Neuronal stem cell (in vitro differentiated cells): ENCODE measurements around the gene SEMA6A.

ENCODE experiments used
- DNase-seq: peaks from one replicate; pipeline ENCODE4 v3.0.0-alpha.2; 2013; ENCODE audit warnings: low spot score
- H2AFZ ChIP-seq: one replicate; pipeline ENCODE4 v1.6.1; 2013; ENCODE audit warnings: mild to moderate bottlenecking, low read length, inconsistent platforms
- H2AK5ac ChIP-seq: 2 replicates; pipeline ENCODE4 v1.6.1; 2013; ENCODE audit warnings: low read depth, mild to moderate bottlenecking, inconsistent platforms, low read length, moderate library complexity, mixed read lengths
- H2BK120ac ChIP-seq: 2 replicates; pipeline ENCODE4 v1.6.1; 2013; ENCODE audit warnings: low read depth, mild to moderate bottlenecking, inconsistent platforms, low read length, moderate library complexity, mixed read lengths
- H2BK12ac ChIP-seq: one replicate; pipeline ENCODE4 v1.6.1; 2013; ENCODE audit warnings: low read length, inconsistent platforms
- H2BK15ac ChIP-seq: 2 replicates; pipeline ENCODE4 v1.6.1; 2013; ENCODE audit warnings: mild to moderate bottlenecking, low read length, inconsistent platforms, mixed read lengths
- H2BK5ac ChIP-seq: one replicate; pipeline ENCODE4 v1.6.1; 2013; ENCODE audit warnings: inconsistent platforms, mild to moderate bottlenecking, low read length, moderate library complexity
- H3K14ac ChIP-seq: one replicate; pipeline ENCODE4 v1.6.1; 2013; ENCODE audit warnings: low read length, inconsistent platforms
- H3K18ac ChIP-seq: 2 replicates; pipeline ENCODE4 v1.6.1; 2013; ENCODE audit warnings: low read length, inconsistent platforms
- H3K23ac ChIP-seq: 2 replicates; pipeline ENCODE4 v1.6.1; 2013; ENCODE audit warnings: low read depth, mild to moderate bottlenecking, mixed read lengths, low read length, inconsistent platforms; ENCODE audit not compliant: poor library complexity
- H3K27ac ChIP-seq: replicated peaks from 3 replicates; pipeline ENCODE4 v1.5.1; 2013; ENCODE audit warnings: low read length, inconsistent platforms
- H3K27me3 ChIP-seq, 3 experiments: 2 replicates each; pipeline ENCODE4 v1.6.1; 2013; ENCODE audit warnings: low read length in 3 of 3, mild to moderate bottlenecking in 2 of 3, inconsistent platforms in 1 of 3, low read depth in 1 of 3, mixed read lengths in 1 of 3, moderate library complexity in 1 of 3; ENCODE audit not compliant: control insufficient read depth in 3 of 3, insufficient read depth in 3 of 3
- H3K36me3 ChIP-seq, 2 donors: replicated peaks in 1 of 2; 2 replicates each; pipeline ENCODE4 v1.6.1; 2013; ENCODE audit warnings: low read length in 2 of 2; ENCODE audit not compliant: control insufficient read depth in 2 of 2, insufficient read depth in 2 of 2
- H3K4ac ChIP-seq: 2 replicates; pipeline ENCODE4 v1.6.1; 2013; ENCODE audit warnings: inconsistent platforms, mild to moderate bottlenecking, low read length, moderate library complexity
- H3K4me1 ChIP-seq, 2 donors: 1 replicate in 1 of 2; 2 replicates in 1 of 2; pipeline ENCODE4 v1.6.1; 2013; ENCODE audit warnings: low read length in 2 of 2, low read depth in 1 of 2; ENCODE audit not compliant: control insufficient read depth in 2 of 2, insufficient read depth in 1 of 2
- H3K4me2 ChIP-seq: one replicate; pipeline ENCODE4 v1.6.1; 2013; ENCODE audit warnings: mild to moderate bottlenecking, low read length, inconsistent platforms; ENCODE audit not compliant: insufficient read depth, poor library complexity, severe bottlenecking
- H3K4me3 ChIP-seq, 2 donors: 2 replicates each; pipeline ENCODE4 v1.5.1; 2013; ENCODE audit warnings: low read length in 2 of 2, mild to moderate bottlenecking in 2 of 2, inconsistent platforms in 1 of 2, moderate library complexity in 1 of 2
- H3K79me1 ChIP-seq: one replicate; pipeline ENCODE4 v1.6.1; 2013; ENCODE audit warnings: low read depth, mild to moderate bottlenecking, inconsistent platforms, low read length, moderate library complexity
- H3K9ac ChIP-seq: one replicate; pipeline ENCODE4 v1.6.1; 2013; ENCODE audit warnings: mild to moderate bottlenecking, low read depth, low read length, inconsistent platforms; ENCODE audit not compliant: poor library complexity
- H3K9me3 ChIP-seq, 2 donors: replicated peaks in 1 of 2; 2 replicates each; pipeline versions ENCODE3 to v1.6.1; 2013; ENCODE audit warnings: low read length in 2 of 2, mild to moderate bottlenecking in 2 of 2, inconsistent platforms in 1 of 2, low read depth in 1 of 2, mixed read lengths in 1 of 2, moderate library complexity in 1 of 2; ENCODE audit not compliant: control insufficient read depth in 2 of 2, insufficient read depth in 1 of 2
- H4K8ac ChIP-seq: one replicate; pipeline ENCODE4 v1.6.1; 2013; ENCODE audit warnings: low read depth, mild to moderate bottlenecking, inconsistent platforms, low read length, moderate library complexity
- H4K91ac ChIP-seq: one replicate; pipeline ENCODE4 v1.6.1; 2013; ENCODE audit warnings: low read length, low read depth, mild to moderate bottlenecking, inconsistent platforms; ENCODE audit not compliant: poor library complexity
- WGBS, 2 donors: extraction: QIAGEN DNeasy Blood & Tissue Kit; methylation state at CpG; one replicate each; pipeline ENCODE4 v1.1.7; 2013; ENCODE audit warnings: missing lambda C conversion rate in 2 of 2, mixed read lengths in 1 of 2; ENCODE audit not compliant: insufficient read length in 2 of 2, insufficient replicate concordance in 1 of 2; ENCODE audit errors: extremely low coverage in 2 of 2; 5-methylcytosine and 5-hydroxymethylcytosine counted together

Gene SEMA6A

DNA sequence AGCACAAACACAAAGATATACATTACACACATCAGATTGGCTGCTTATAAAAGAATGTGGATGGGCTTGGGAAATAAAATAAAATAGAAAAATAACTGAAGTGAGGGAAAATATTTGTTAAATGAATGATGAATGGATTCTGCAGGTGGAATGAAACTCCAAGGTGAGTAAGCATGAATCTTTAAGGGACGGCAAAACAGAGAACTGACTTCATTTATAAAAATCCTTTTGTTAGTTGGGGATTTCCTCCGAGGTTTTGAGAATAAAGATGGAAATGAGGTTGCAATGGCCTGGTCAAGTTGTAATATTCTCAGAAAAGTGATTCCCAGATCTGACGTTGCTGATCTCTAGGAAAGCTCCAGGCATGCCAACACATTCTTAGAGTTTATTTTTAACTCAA lies 20.9 kb upstream of the SEMA6A start:
- no peaks in the 10 kb centered on the region for H3K4me1 ChIP-seq
- H2BK120ac ChIP-seq = no peak overlapping the region
- no peak overlapping the region for H2AK5ac ChIP-seq
- no peak overlapping the region for H3K4ac ChIP-seq
- H3K79me1 ChIP-seq = no peaks in the 10 kb centered on the region
- no peak overlapping the region for H3K4me3 ChIP-seq
- H3K27ac ChIP-seq = no peak overlapping the region
- no peak overlapping the region for H3K9ac ChIP-seq
- no peak overlapping the region for H2BK15ac ChIP-seq
- no peak overlapping the region for H3K23ac ChIP-seq
- H3K27me3 ChIP-seq = no peaks in the 10 kb centered on the region
- no peaks in the 10 kb centered on the region for H3K36me3 ChIP-seq
- H4K91ac ChIP-seq = no peak overlapping the region
- no peak overlapping the region for H3K4me2 ChIP-seq
- no peak overlapping the region for H2BK12ac ChIP-seq
- no peak overlapping the region for H2AFZ ChIP-seq
- no peak for DNase-seq
- no peak overlapping the region for H3K18ac ChIP-seq
- peaks cover 0 to 3% of the 10 kb centered on the region in 2 donors for H3K9me3 ChIP-seq
- no CpG with 5 or more reads among the region's 3 CpGs for WGBS, 2 donors
- no peak overlapping the region for H4K8ac ChIP-seq
- no peak overlapping the region for H3K14ac ChIP-seq
- no peak overlapping the region for H2BK5ac ChIP-seq

DNA sequence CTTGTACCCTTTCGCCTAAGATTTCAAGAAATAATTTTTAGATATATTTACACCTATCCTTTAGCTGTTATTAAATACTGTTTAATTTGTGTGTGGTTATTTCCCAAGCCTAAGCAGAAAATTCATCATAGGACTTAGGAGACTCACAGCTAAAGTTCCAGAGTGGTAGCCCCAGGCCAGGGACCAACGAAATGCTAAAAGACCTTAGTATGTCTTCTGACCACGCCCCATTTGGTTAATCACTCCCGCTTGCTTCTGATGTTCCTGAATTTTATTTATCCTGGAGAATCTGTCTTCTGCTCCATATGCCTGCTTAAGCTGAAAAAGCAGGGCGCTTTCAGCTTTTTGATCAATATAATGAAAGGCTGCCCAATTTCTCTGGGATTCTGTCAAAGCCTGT lies 18.7 kb upstream of the SEMA6A start:
- WGBS, 2 donors = no CpG with 5 or more reads among the region's 5 CpGs
- H4K91ac ChIP-seq = no peak overlapping the region

DNA sequence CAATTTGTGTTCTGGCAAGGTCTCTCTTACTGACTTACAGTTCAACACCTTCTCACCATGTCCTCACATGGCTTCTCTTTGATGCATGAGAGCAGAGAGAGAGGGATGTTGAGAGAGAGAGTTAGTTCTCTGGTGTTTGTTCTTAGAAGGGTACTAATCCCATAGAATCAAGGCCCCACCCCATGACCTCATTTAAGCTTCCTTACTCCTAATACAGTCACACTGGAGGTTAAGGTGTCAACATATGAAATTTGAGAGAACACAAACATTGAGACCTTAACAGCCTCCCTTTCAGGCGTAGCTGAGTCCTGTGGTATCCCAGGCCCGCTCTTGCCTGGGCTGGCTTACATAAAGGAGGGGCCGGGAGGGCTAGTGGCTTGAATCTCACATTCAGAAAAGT lies 10.6 kb upstream of the SEMA6A start:
- no peak overlapping the region for H4K8ac ChIP-seq
- WGBS, 2 donors = no CpG with 5 or more reads among the region's 3 CpGs
- no peak overlapping the region for H3K4me3 ChIP-seq
- H4K91ac ChIP-seq = no peak overlapping the region
- no peak for DNase-seq
- H3K27ac ChIP-seq = no peak overlapping the region
- no peaks in the 10 kb centered on the region for H3K9me3 ChIP-seq
- H3K36me3 ChIP-seq = no peaks in the 10 kb centered on the region
- no peak overlapping the region for H2BK12ac ChIP-seq
- no peaks in the 10 kb centered on the region for H3K27me3 ChIP-seq
- H3K9ac ChIP-seq = no peak overlapping the region
- H3K4ac ChIP-seq = no peak overlapping the region
- H3K14ac ChIP-seq = no peak overlapping the region
- H3K79me1 ChIP-seq = no peaks in the 10 kb centered on the region
- no peaks in the 10 kb centered on the region for H3K4me1 ChIP-seq
- H2AFZ ChIP-seq = no peak overlapping the region
- H3K18ac ChIP-seq = no peak overlapping the region
- H2BK15ac ChIP-seq = no peak overlapping the region
- no peak overlapping the region for H3K4me2 ChIP-seq
- no peak overlapping the region for H3K23ac ChIP-seq
- no peak overlapping the region for H2BK5ac ChIP-seq
- no peak overlapping the region for H2AK5ac ChIP-seq
- no peak overlapping the region for H2BK120ac ChIP-seq

More for the DNA sequence above, 18.7 kb upstream of the SEMA6A start:
- Histone ChIP-seq H3K4me1 (no peaks in the 10 kb centered on the region), H3K18ac (no peak overlapping the region), H2AFZ (peak overlapping the region; percentile 35), H3K79me1 (no peaks in the 10 kb centered on the region), H2BK120ac (no peak overlapping the region), H3K4ac (no peak overlapping the region), H3K9me3 (peaks cover 0 to 3% of the 10 kb centered on the region in 2 donors), H3K4me2 (no peak overlapping the region), H2AK5ac (no peak overlapping the region), H4K8ac (no peak overlapping the region), H3K27ac (no peak overlapping the region), H3K9ac (no peak overlapping the region), H3K36me3 (no peaks in the 10 kb centered on the region), H2BK15ac (no peak overlapping the region), H3K27me3 (no peaks in the 10 kb centered on the region), H2BK5ac (no peak overlapping the region), H3K23ac (no peak overlapping the region), H2BK12ac (no peak overlapping the region), H3K4me3 (no peak overlapping the region), H3K14ac (no peak overlapping the region)
- DNase-seq = no peak

DNA sequence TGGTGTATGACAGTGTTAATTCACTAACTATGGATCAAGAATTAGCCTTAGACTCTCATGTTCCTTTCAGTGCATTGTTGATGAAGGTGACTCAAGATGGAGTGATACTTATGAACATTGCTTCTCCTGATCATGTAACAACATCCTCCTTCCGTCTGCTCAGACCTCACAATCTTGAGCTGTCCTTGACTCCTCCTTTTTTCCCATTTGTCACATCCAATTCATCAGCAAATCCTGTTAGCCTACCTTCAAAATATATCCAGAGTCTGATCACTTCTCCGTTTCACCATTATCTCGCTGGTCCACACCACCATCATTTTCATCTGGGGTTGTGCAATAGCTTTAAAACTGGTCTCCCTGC lies 9.2 kb upstream of the SEMA6A start:
- no peak overlapping the region for H4K8ac ChIP-seq
- DNase-seq = no peak
- no peaks in the 10 kb centered on the region for H3K36me3 ChIP-seq
- no peaks in the 10 kb centered on the region for H3K9me3 ChIP-seq
- H3K23ac ChIP-seq = no peak overlapping the region
- no peak overlapping the region for H3K4ac ChIP-seq
- no peak overlapping the region for H3K4me3 ChIP-seq
- no peak overlapping the region for H2BK5ac ChIP-seq
- H2AK5ac ChIP-seq = no peak overlapping the region
- WGBS, 2 donors = no CpG with 5 or more reads among the region's 3 CpGs
- no peak overlapping the region for H2BK120ac ChIP-seq
- H3K4me2 ChIP-seq = no peak overlapping the region
- H3K27me3 ChIP-seq = no peaks in the 10 kb centered on the region
- H3K79me1 ChIP-seq = no peaks in the 10 kb centered on the region
- no peak overlapping the region for H2AFZ ChIP-seq
- no peak overlapping the region for H4K91ac ChIP-seq
- H3K18ac ChIP-seq = no peak overlapping the region
- no peak overlapping the region for H2BK15ac ChIP-seq
- no peak overlapping the region for H3K14ac ChIP-seq
- H2BK12ac ChIP-seq = no peak overlapping the region
- H3K9ac ChIP-seq = no peak overlapping the region
- no peak overlapping the region for H3K27ac ChIP-seq
- H3K4me1 ChIP-seq = no peaks in the 10 kb centered on the region
